Urinary bladder (tissue), 4 donors: ENCODE data around the gene IGSF21. TPM values are rescaled to one million over a fixed set of nuclear protein-coding genes. Genes with fewer than 3 reads are reported as not detected.

Experiments
- DNase-seq: peaks from one replicate; pipeline ENCODE4 v3.0.0-alpha.2; 2015; ENCODE audit errors: extremely low spot score
- H3K27ac ChIP-seq: one replicate; pipeline ENCODE4 v1.5.1; 2013; ENCODE audit warnings: low read depth, mild to moderate bottlenecking, moderate library complexity
- H3K36me3 ChIP-seq: one replicate; pipeline ENCODE4 v1.6.1; 2013; ENCODE audit warnings: mild to moderate bottlenecking, moderate library complexity; ENCODE audit not compliant: insufficient read depth
- H3K4me1 ChIP-seq: one replicate; pipeline ENCODE4 v1.6.1; 2013; ENCODE audit warnings: mild to moderate bottlenecking, moderate library complexity; ENCODE audit not compliant: insufficient read depth
- H3K4me3 ChIP-seq: one replicate; pipeline ENCODE4 v1.5.1; 2013; ENCODE audit warnings: low read depth, low read length
- WGBS: extraction: QIAGEN DNeasy Blood & Tissue Kit; methylation state at CpG from one replicate; pipeline ENCODE4 v1.1.7; 2013; 5-methylcytosine and 5-hydroxymethylcytosine counted together
- polyA plus RNA-seq: library from polyadenylated mRNA; stranded (reverse); fragments of 200-250 nt; gene quantifications from one replicate; pipeline ENCODE4 v1.2.3, GENCODE V29; 2013
- total RNA-seq: library from RNA; depleted of rRNA; stranded (reverse); fragments of >200 nt; gene quantifications from one replicate; pipeline ENCODE4 v1.2.3, GENCODE V29; 2014
- donor health status: healthy with polysubstance abuse.
- donor health status: healthy.

IGSF21 gene
- total and polyA plus RNA-seq, 2 donors, result 1.1 to 8.2 TPM

DNA sequence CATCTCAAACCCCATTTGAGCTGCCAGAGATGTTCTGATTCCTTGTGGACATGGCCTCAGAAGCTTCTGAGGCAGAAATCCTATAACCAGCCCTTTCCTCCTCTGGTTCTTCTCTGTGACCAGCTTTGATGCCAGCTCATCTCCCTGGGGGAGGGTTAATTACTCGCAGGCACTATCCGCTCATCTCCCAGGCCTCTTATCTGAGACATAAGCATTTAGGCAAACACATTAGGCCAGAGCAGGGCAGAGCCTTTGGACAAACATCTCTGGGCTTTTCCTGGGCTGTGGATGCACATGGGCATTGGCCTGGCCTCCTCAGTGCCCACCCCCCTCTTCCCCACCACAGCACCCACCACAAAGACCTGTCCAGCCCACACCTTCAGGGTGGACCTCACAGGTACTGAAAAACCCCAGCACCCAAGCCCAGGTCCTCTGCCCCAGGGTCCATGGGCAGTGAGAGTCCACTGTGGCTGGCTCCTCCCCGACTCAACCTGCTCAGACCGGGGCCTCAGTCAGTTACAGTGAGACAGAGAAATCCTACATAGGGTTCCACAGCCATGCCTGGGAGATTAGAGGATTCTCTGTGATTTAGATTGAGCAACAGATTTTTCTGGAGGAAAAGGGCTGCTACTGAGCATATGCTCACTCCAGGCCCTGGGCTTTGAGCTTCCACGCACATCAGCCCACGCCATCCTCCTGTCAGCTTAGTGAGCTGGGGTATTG is 26.9 kb downstream of the IGSF21 start:
- WGBS, result 61% methylated on average over 6 of the region's 6 CpGs
- Histone ChIP-seq H3K36me3 (no peaks in the 10 kb centered on the region), H3K4me3 (no peak overlapping the region), H3K27ac (no peak overlapping the region), H3K4me1 (no peaks in the 10 kb centered on the region)
- DNase-seq, result no peak

DNA sequence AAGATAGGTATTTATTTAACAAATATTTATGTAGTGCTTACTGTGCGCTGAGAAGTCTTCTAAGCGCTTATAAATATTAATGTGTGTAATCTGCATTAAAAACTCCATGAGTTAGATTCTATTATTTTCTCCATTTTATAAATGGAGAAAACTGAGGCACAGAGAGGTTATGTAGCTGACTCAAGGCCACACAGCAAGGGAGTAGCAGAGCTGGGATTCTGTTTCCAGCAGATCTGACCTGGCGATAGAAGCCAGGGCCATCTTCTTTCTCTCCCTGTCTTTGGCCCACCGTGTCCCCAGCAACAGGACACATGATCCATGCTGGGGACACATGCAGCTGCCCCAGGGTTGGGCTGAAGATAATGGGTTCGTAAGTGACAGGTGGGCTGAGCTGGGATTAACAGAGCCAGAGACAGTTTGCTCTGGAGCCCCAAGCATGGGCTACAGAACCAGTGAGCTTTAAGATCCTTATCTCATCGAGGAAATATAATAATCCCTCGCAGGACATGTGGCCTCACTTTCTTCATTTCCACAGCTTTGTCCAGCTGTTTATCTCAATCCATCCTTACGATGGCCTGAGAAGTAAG is 30.3 kb downstream of the IGSF21 start:
- no peak overlapping the region for H3K4me3 ChIP-seq
- H3K4me1 ChIP-seq, result no peaks in the 10 kb centered on the region
- H3K27ac ChIP-seq, result no peak overlapping the region
- H3K36me3 ChIP-seq, result no peaks in the 10 kb centered on the region
- no peak for DNase-seq
- whole genome bisulfite sequencing, result 44% methylated on average over 8 of the region's 8 CpGs

DNA sequence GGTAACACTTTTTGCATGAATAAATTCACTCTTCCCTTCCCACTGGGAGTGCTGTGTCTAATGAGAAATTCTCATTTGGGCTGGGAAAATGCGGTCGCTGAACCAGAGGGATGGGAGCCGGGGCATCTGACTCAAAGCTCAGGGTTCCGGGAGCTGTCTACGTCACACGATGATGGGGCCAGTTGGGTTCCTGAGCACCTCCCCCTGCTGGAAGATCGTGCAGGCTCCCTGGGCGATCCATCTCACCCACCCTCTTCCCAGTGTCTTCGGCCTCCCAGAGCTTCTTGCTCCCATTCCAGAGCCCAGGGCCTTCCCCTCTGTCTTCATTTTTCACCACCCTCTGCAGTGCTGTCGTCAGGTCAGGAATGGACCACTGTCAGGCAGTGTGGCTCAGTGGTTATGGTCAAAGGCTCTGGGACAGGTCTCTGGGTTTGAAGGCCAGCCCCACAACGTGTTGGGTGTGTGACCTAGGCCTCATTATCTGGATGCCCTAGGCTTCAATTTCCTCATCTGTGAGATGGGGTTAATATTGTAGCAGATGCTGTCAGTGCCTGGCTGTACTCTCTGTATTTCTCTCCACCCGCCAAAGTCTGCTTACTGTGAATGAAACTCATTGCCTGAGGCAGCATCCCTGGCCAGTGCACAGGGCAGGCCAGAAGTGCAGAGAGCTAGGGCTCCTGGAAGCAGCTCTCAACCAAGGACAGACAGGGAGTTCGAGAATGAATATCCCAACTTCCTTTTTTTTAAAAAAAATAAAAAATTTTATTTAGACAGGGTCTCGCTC is 31.8 kb downstream of the IGSF21 start:
- Histone ChIP-seq H3K4me1 (no peaks in the 10 kb centered on the region), H3K4me3 (no peak overlapping the region), H3K36me3 (no peaks in the 10 kb centered on the region), H3K27ac (no peak overlapping the region)
- 69% methylated on average over 14 of the region's 14 CpGs for WGBS
- DNase-seq, result no peak

DNA sequence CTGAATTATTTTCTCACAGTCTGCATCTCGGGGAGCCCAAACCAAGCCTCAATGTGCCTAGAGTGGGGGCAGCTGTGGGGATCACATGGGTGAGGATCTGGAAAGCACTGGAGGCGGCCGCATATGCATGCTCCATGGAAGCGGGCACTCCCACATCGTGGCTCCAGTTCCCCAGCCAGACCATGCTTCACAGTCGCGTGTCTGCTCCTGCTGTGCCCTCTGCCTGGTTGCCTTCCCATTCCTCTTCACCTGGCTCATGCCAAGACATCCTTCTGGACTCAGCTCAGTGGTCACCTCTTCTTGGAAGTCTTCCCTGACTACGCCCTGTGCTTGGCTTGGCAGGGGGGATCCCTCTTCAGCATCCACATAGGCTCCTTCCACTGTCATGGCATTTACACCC is 32.8 kb downstream of the IGSF21 start:
- H3K36me3 ChIP-seq, result no peaks in the 10 kb centered on the region
- no peak overlapping the region for H3K27ac ChIP-seq
- H3K4me1 ChIP-seq, result no peaks in the 10 kb centered on the region
- WGBS, result 82% methylated on average over 8 of the region's 8 CpGs
- no peak for DNase-seq
- H3K4me3 ChIP-seq, result no peak overlapping the region

DNA sequence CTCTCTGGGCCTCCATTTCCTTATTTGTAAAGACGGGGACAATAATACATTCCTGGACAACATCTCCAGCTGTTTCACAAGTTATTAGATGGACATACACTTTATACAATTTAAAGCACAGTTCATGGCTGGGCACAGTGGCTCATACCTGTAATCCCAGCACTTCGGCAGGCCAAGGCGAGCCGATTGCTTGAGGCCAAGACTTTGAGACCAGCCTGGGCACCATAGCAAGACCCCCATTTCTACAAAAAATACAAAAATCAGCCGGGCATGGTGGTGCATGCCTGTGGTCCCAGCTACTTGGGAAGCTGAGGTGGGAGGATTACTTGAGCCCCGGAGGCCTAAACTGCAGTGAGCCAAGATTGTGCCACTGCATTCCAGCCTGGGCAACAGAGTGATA is 34.1 kb downstream of the IGSF21 start:
- WGBS, result 89% methylated on average over 6 of the region's 6 CpGs
- no peaks in the 10 kb centered on the region for H3K36me3 ChIP-seq
- no peaks in the 10 kb centered on the region for H3K4me1 ChIP-seq
- no peak for DNase-seq
- H3K4me3 ChIP-seq, result no peak overlapping the region
- no peak overlapping the region for H3K27ac ChIP-seq

DNA sequence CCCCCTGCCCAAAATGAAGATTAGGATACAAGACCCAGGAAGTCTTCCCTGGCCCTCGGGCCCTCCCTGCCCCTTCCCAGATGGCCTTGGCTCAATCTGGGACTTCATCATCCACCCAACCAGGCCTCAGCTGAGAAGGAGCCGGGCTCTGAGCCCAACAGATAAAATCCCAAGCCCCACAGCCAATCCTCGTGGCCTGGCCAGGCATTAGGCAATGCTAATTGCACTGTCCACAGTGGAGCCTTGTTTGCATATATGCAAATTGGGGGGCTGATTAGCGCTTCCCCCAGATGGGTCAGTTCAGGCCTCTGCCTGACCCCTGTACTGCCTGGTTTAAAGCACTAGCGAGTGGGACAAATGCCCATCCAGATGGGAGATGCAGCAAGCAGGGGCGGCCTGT is 34.9 kb downstream of the IGSF21 start:
- WGBS, result 55% methylated on average over 6 of the region's 6 CpGs
- DNase-seq, result no peak
- Histone ChIP-seq H3K36me3 (no peaks in the 10 kb centered on the region), H3K4me3 (no peak overlapping the region), H3K27ac (no peak overlapping the region), H3K4me1 (no peaks in the 10 kb centered on the region)

DNA sequence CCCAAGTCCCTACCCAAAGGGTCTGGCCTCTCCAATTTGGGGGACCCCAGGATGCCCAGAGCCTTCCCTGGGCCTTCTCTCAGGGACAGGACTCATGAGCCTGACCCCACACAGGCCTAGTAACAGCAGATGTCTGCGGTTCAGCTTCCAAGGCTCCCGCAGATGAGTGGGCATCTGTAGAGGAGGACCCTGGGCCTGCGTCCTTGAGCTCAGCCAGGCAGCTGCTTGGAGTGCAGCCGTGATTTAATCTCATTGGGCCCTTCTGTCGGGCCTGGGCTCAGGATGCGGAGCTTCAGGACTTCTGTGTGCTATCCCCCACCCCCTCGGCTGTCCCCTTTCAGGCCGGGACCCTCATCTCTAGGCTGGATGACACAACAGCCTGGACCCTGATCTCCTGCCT is 35.4 kb downstream of the IGSF21 start:
- no peak for DNase-seq
- H3K4me3 ChIP-seq, result no peak overlapping the region
- no peak overlapping the region for H3K27ac ChIP-seq
- 90% methylated on average over 8 of the region's 8 CpGs for WGBS
- H3K36me3 ChIP-seq, result no peaks in the 10 kb centered on the region
- H3K4me1 ChIP-seq, result no peaks in the 10 kb centered on the region

DNA sequence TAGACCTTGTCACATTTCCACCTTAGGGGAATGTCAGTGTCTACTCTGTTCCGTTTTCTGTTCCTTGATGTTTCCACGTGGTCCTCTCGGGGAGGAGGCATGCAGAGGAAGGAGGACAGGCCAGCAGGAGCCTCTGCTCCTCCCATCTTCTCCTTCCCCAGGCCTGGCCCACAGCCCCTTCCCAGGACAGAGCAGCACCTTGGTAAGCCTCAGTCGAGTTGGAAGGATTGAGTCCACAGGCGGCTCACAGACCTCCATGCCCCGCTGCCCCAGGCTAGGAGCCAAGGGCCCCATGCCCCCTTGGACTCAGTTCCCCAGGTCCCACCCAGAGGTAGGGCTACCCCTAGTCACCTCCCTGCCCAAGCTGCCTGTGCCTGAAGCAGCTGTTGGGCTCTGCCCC is 36.5 kb downstream of the IGSF21 start:
- Histone ChIP-seq H3K36me3 (no peaks in the 10 kb centered on the region), H3K27ac (no peak overlapping the region), H3K4me3 (no peak overlapping the region), H3K4me1 (no peaks in the 10 kb centered on the region)
- DNase-seq, result no peak
- 67% methylated on average over 6 of the region's 6 CpGs for WGBS

DNA sequence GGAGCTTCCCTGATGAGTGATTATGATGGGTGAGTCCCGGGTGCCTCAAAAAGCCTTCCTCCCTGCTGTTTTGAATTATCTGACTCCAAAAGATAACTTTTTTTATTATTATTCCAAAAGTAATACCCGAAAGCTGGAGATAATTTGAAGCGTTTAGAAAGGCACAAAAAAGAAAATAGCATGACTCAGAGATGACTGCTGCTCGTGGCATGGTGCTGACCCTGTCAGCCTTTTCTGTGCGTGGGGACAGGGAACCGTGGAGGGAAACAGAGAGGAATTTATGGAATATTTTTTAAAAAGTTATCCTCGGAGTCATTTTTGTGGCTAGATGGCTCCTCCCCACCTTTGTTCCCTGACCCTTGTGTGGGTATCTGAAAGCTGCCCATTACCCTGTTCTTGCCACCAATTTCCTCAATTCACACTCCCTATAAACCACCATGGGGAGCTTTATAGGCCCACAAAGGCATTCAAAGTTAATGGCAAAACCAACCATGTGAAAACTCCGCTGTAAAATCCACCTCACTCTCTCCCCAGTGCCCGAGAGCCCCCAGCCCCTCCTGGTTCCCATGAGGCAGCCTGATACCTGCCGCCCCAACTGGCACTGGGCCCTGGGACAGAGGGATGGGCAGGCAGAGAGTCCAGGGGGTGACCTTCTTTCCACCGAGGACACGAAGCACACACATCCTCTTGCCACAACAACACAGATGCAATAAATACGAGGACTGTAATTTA is 37.5 kb downstream of the IGSF21 start:
- no peaks in the 10 kb centered on the region for H3K36me3 ChIP-seq
- WGBS, result 55% methylated on average over 13 of the region's 13 CpGs
- DNase-seq, result no peak

DNA sequence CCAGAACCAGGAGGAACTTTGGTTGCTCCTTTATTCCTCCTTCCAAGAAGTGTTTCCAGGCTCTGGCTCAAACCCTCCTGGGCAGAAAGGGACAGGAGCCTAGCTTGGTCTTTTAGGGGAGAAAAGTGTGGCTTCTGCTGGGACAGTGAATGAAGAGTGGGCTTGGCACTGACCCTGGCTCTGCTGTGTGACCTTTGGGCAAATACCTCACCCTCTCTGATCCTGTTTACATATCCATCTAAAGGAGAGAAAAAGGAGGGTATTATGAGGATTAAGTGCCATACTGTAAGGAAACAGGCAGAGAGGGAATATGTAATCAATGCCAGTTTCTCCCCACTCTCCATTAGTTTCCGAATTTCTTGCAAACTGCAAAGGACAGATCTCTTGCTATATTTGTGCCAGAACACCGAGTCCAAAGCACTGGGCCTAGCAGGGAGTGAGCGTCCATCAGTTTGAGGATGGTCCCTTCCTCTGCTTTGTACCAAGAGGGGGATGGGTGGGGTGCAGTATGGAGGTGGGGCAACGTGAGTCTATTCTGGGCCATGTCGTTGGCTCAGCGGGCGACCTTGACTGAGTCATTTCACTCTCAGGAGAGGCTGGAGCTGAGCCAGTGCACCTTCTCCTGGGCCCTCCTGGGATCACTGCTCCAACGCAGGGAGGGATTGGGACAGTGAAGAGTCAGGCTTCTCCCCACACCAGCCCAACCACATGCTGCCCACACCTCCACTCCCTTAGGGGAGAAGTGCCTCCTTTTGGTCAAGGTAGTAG is 38.4 kb downstream of the IGSF21 start:
- Histone ChIP-seq H3K4me3 (no peak overlapping the region), H3K4me1 (no peaks in the 10 kb centered on the region), H3K36me3 (no peaks in the 10 kb centered on the region), H3K27ac (no peak overlapping the region)
- WGBS, result 77% methylated on average over 8 of the region's 8 CpGs
- no peak for DNase-seq

More for the DNA sequence above, 37.5 kb downstream of the IGSF21 start:
- no peak overlapping the region for H3K4me3 ChIP-seq
- no peak overlapping the region for H3K27ac ChIP-seq
- H3K4me1 ChIP-seq, result no peaks in the 10 kb centered on the region

DNA sequence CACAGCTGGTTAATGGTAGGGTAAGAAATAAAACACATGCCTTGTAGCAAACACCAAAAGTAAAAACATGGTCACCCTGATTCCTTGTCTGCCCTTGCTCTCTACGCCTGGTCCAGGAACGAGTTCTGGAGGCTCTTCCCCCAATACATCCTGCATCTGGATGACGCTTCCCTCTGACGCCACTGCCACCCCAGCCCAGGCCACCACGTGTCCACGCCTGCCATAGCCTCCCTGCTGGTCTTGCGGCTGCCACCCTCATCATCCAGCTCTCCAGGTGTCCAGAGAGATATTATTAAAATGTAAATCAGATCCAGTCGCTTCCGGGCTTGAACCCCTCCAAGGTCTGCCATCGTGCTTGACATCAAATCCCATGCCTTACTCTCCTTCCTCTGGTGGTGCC is 39.3 kb downstream of the IGSF21 start:
- WGBS, result 88% methylated on average over 10 of the region's 10 CpGs
- H3K4me3 ChIP-seq, result no peak overlapping the region
- no peaks in the 10 kb centered on the region for H3K36me3 ChIP-seq
- no peak overlapping the region for H3K27ac ChIP-seq
- no peak for DNase-seq
- no peaks in the 10 kb centered on the region for H3K4me1 ChIP-seq

DNA sequence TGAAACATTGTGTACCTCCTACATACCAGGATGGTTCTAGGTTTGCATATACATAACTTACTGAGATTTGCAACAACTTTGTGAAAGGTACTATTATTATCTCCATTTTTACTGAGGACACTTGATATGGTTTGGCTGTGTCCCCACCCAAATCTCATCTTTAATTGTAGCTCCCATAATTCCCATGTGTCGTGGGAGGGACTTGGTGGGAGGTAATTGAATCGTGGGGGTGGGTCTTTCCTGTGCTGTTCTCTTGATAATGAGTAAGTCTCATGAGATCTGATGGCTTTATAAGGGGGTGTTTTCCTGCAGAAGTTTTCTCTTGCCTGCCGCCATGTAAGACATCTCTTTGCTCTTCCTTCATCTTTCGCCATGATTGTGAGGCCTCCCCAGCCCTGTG is 40.1 kb downstream of the IGSF21 start:
- 88% methylated on average over 4 of the region's 4 CpGs for WGBS
- no peaks in the 10 kb centered on the region for H3K36me3 ChIP-seq
- no peaks in the 10 kb centered on the region for H3K4me1 ChIP-seq
- DNase-seq, result no peak
- H3K27ac ChIP-seq, result no peak overlapping the region
- H3K4me3 ChIP-seq, result no peak overlapping the region

DNA sequence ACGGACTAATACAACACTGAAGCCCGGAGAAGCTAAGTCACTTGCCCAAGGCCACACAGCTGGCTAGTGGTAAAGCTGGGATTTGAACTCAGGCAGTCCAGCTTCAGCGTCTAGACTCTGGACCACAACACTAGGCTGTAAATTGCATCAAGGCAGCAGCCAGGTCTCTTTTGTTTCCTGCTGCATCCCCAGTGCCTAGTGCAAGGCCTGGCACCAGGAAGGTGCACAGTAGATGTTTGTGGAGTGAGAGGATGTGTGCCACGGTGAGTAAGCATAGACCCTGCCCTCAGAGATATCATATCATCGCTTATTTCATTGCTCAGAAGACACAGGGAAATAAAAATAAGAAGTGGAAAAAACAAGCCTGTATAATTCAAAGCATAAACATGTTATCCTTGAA is 40.9 kb downstream of the IGSF21 start:
- 81% methylated on average over 5 of the region's 5 CpGs for WGBS
- DNase-seq, result no peak
- H3K4me3 ChIP-seq, result no peak overlapping the region
- no peaks in the 10 kb centered on the region for H3K36me3 ChIP-seq
- H3K4me1 ChIP-seq, result no peaks in the 10 kb centered on the region
- no peak overlapping the region for H3K27ac ChIP-seq
